Astrocyte (in vitro differentiated cells and primary cell): ENCODE results near the gene KRTAP1-3. TPM values are rescaled to one million over a fixed set of nuclear protein-coding genes. Genes with fewer than 3 reads are reported as not detected.

Experiments
- DNase-seq: peaks from one replicate; pipeline ENCODE4 v3.0.0-alpha.2; 2010; ENCODE audit warnings: low read depth
- FAIRE-seq: peaks from 2 replicates; lab custom pipeline; 2011; peaks lifted over from hg19 to GRCh38; lab: Jason Lieb, UNC
- H2AFZ ChIP-seq: 2 replicates; pipeline ENCODE4 v1.6.0; 2012; ENCODE audit warnings: low read depth, low read length, inconsistent platforms
- H3K27ac ChIP-seq: 2 replicates; pipeline ENCODE4 v1.5.1; 2011; ENCODE audit warnings: low read depth, low read length, inconsistent platforms
- H3K27me3 ChIP-seq: 2 replicates; pipeline ENCODE4 v1.6.0; 2011; ENCODE audit warnings: low read length, inconsistent platforms; ENCODE audit not compliant: insufficient read depth
- H3K36me3 ChIP-seq: 2 replicates; pipeline ENCODE4 v1.5.1; 2011; ENCODE audit warnings: low read length, inconsistent platforms; ENCODE audit not compliant: insufficient read depth
- H3K4me1 ChIP-seq: 2 replicates; pipeline ENCODE4 v1.5.1; 2011; ENCODE audit warnings: low read length, inconsistent platforms; ENCODE audit not compliant: insufficient read depth
- H3K4me2 ChIP-seq: 2 replicates; pipeline ENCODE4 v1.6.0; 2012; ENCODE audit warnings: low read length, inconsistent platforms
- H3K4me3 ChIP-seq: 2 replicates; pipeline ENCODE4 v1.5.1; 2011; ENCODE audit warnings: low read depth, mild to moderate bottlenecking, low read length, inconsistent platforms; ENCODE audit not compliant: insufficient read depth
- H3K79me2 ChIP-seq: 2 replicates; pipeline ENCODE4 v1.6.0; 2012; ENCODE audit warnings: mild to moderate bottlenecking, low read length, inconsistent platforms; ENCODE audit not compliant: insufficient read depth
- H3K9ac ChIP-seq: 2 replicates; pipeline ENCODE4 v1.6.0; 2012; ENCODE audit warnings: mild to moderate bottlenecking, low read length, inconsistent platforms
- H3K9me3 ChIP-seq: 2 replicates; pipeline ENCODE4 v1.5.1; 2012; ENCODE audit warnings: low read depth, mild to moderate bottlenecking, low read length, inconsistent platforms; ENCODE audit not compliant: insufficient read depth
- H4K20me1 ChIP-seq: 2 replicates; pipeline ENCODE4 v1.6.0; 2012; ENCODE audit warnings: low read length, inconsistent platforms; ENCODE audit not compliant: insufficient read depth
- H3K27ac Mint-ChIP-seq: one replicate; pipeline ENCODE4 v1.8.0; 2021; ENCODE audit warnings: mild to moderate bottlenecking, mixed read lengths; ENCODE audit not compliant: unreplicated experiment
- H3K27me3 Mint-ChIP-seq: one replicate; pipeline ENCODE4 v1.8.0; 2021; ENCODE audit warnings: low read depth, mixed read lengths; ENCODE audit not compliant: unreplicated experiment
- H3K36me3 Mint-ChIP-seq: one replicate; pipeline ENCODE4 v1.8.0; 2021; ENCODE audit warnings: low read depth, mixed read lengths; ENCODE audit not compliant: unreplicated experiment
- H3K4me1 Mint-ChIP-seq: one replicate; pipeline ENCODE4 v1.8.0; 2021; ENCODE audit warnings: low read depth, mixed read lengths; ENCODE audit not compliant: unreplicated experiment
- H3K4me3 Mint-ChIP-seq: one replicate; pipeline ENCODE4 v1.8.0; 2021; ENCODE audit warnings: mild to moderate bottlenecking, moderate library complexity, mixed read lengths; ENCODE audit not compliant: unreplicated experiment
- H3K9me3 Mint-ChIP-seq: one replicate; pipeline ENCODE4 v1.8.0; 2021; ENCODE audit warnings: mild to moderate bottlenecking, mixed read lengths; ENCODE audit not compliant: unreplicated experiment
- CTCF ChIP-seq: IDR thresholded peaks from 2 replicates; pipeline ENCODE4 v1.5.1; 2011; ENCODE audit warnings: low read depth, mild to moderate bottlenecking, inconsistent platforms, low read length, moderate library complexity; ENCODE audit not compliant: insufficient read depth
- EZH2 ChIP-seq: IDR thresholded peaks from 2 replicates; pipeline ENCODE4 v1.6.1; 2012; ENCODE audit warnings: mild to moderate bottlenecking, low read length, inconsistent platforms; ENCODE audit not compliant: insufficient read depth
- total RNA-seq: library from RNA; stranded (reverse); gene quantifications from 2 replicates; pipeline ENCODE4 v1.2.1, GENCODE V29; 2021

The KRTAP1-3 gene
- total RNA-seq, 1 donor from 2014 or later, result not detected

GRCh38 chr17:41009301-41009760 lies 25.3 kb downstream of the KRTAP1-3 start:
- Mint-ChIP-seq H3K27ac (no peak overlapping the region), H3K27me3 (peaks cover 2% of the 10 kb centered on the region), H3K9me3 (no peaks in the 10 kb centered on the region), H3K4me1 (no peaks in the 10 kb centered on the region), H3K4me3 (no peak overlapping the region), H3K36me3 (no peaks in the 10 kb centered on the region)
- Histone ChIP-seq H3K27ac (no peak overlapping the region), H2AFZ (no peak overlapping the region), H3K36me3 (no peaks in the 10 kb centered on the region), H3K4me1 (no peaks in the 10 kb centered on the region), H3K9ac (no peak overlapping the region), H3K4me3 (no peak overlapping the region), H4K20me1 (no peaks in the 10 kb centered on the region), H3K4me2 (no peak overlapping the region), H3K79me2 (no peaks in the 10 kb centered on the region), H3K9me3 (no peaks in the 10 kb centered on the region), H3K27me3 (no peaks in the 10 kb centered on the region)
- TF ChIP-seq CTCF (no peak), EZH2 (no peak)
- FAIRE-seq (peak; percentile 26), DNase-seq (no peak)

GRCh38 chr17:41008811-41009210 lies 25.9 kb downstream of the KRTAP1-3 start, which contains the start of gene KRTAP3-1:
Gene KRTAP3-1 (minus strand): TSS chr17:41009128. CDS start chr17:41009074, 54 bp downstream.
- no peak for FAIRE-seq
- H3K27ac Mint-ChIP-seq, result no peak within 1 kb of the TSS

More at GRCh38 chr17:41008811-41009210, 25.9 kb downstream of the KRTAP1-3 start, which contains the start of gene KRTAP3-1:
- Histone ChIP-seq H3K27me3 (no peaks in the 10 kb centered on the region), H3K9me3 (no peaks in the 10 kb centered on the region), H3K27ac (no peak within 1 kb of the TSS), H3K36me3 (no peaks in the 10 kb centered on the region), H3K4me2 (no peak within 1 kb of the TSS), H3K79me2 (no peaks in the 10 kb centered on the region), H2AFZ (no peak within 1 kb of the TSS), H3K9ac (no peak within 1 kb of the TSS), H3K4me1 (no peaks in the 10 kb centered on the region), H3K4me3 (no peak within 1 kb of the TSS), H4K20me1 (no peaks in the 10 kb centered on the region)
- Mint-ChIP-seq H3K4me1 (no peaks in the 10 kb centered on the region), H3K27me3 (peaks cover 2% of the 10 kb centered on the region), H3K4me3 (no peak within 1 kb of the TSS), H3K9me3 (no peaks in the 10 kb centered on the region), H3K36me3 (no peaks in the 10 kb centered on the region)
- no peak for DNase-seq
- no peak for TF ChIP-seq CTCF
- TF ChIP-seq EZH2, result no peak
